IPS-NIHi11 (cell line): Measurements from ENCODE around the gene TMEM183A.
"Not testable (repeated sequence)": the region's sequence is repeated elsewhere in the genome, so short reads cannot be mapped to it uniquely, and the experiment has no call there.

ENCODE experiments used
- DNase-seq: peaks from one replicate; pipeline ENCODE4 v3.0.0; 2012; ENCODE audit warnings: mixed read lengths, low spot score

Gene TMEM183A

DNA sequence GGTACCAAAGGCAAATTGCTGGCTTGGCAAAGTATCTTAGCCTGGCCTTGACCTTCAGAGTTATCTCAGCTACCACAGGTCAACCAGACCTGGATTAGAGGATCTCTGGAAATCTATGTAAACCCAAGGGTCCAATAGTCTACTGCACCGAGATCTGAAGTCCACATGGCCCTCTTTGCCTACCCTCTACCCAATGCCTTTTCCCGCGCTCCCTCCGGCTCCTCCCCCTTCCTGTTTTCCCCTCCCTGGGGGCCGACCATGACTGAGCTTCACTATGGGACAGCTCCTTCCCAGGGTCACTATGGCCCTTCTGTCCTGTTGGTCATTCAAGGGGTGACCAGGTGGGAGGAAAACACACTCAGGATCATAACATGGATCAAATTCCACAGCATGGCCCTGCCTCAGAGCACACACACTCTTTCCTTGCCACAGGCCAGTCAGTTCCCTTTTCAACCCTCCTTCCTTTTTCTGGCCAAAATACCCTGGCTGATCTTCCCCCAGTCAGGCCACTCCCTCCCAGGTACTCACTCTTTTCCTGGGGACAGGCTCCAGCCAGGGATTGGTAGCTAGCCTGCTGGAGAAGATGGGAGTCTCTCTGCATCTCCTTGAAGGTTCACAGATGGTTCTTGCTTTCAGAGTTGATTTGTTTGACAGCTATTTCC lies 19.1 kb upstream of the TMEM183A start:
- DNase-seq: no peak

- DNase-seq: no peak
Observed at GRCh38 chr1:202989879-202990278, 17.3 kb upstream of the TMEM183A start.

DNA sequence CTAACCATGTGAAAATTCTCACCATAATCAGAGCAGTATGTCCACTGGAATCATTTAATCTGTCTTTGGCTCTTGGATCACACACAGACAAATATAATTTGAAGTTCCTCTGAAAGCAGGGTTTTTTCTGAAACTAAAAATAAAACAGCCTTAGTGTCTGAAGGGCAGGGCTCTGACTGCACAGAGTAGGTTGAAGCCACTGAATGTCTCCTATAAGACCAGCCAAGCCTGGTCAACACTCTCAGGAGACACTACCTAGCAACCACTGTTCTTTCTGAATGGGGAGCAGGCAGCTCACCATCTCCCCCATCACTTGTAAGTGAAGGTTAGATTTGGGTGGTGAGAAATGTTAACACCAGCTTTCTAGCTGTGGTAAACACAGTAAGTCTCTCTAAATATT lies 16.1 kb upstream of the TMEM183A start:
- DNase-seq: no peak

DNA sequence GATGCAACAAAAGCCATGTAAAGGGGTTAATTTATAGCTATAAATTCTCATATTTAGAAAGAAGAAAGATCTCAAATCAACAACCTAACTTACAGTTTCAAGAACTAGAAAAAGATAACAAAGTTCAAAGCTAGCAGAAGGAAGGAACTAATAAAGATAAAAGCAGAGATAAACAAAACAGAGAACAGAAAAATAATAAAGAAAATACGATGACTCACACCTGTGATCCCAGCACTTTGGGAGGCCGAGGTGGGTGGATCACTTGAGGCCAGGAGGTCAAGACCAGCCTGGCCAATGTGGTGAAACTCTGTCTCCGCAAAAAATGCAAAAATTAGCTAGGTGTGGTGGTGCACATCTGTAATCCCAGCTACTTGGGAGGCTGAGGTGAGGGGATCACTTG lies 12.4 kb upstream of the TMEM183A start:
- no peak for DNase-seq

DNA sequence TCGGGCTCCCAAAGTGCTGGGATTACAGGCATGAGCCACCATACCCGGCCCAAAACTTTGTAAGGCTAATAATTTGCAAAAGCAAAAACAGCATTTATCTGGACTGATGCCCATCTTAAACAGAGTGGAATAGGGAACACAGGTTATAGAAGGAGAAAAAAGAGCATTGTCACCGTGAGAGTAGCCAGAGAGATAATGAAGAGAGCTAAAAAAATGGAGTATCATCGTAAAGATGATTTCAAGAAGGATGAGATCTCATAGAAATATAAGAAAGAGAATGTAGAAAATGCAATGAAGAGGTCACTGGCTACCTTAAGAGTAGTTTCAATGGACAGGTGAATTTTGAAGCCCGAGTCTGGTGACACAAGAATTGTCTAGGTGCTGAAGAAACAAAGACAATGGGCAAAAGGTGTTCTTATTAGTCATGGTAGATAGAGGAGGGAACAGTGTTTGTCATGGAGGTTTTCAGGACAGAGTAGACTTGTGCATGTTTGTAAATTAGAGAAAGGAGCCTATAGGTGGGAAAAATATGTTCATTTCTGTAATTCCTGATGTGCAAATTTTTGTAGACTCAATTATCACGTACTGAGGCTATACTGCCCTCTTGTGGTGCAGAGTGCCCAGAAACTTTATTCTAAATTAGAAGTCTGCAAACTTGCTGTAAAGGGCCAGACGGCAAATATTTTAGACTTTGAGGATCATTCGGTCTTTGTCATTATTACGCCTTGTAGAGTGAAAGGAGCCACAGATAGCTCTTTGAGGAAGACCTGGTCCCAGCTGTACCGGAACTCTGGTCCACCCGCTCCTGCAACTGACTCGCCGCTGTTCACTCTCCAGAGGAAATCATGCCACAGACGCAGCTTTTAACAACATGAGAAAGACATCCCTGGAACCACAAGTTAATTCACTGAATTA lies 8.1 kb upstream of the TMEM183A start:
- peak; percentile 31 for DNase-seq

GRCh38 chr1:203000217-203000944 lies 6.8 kb upstream of the TMEM183A start:
- no peak for DNase-seq

DNA sequence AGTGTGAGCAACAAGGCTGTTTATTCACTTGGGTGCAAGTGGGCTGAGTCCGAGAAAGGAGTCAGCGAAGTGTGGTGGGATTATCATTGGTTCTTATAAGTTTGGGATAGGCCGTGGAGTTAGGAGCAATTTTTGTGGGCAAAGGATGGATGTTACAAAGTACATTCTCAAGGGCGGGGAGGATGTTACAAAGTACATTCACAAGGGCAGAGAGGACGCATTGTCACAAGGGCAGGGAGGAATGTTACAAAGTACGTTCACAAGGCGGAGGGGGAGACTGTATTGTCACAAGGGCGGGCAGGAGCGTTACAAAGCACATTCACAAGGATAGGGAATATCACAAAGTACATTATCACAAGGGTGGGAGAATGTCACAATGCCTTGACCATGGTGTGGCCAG lies 5.2 kb upstream of the TMEM183A start:
- no peak for DNase-seq

DNA sequence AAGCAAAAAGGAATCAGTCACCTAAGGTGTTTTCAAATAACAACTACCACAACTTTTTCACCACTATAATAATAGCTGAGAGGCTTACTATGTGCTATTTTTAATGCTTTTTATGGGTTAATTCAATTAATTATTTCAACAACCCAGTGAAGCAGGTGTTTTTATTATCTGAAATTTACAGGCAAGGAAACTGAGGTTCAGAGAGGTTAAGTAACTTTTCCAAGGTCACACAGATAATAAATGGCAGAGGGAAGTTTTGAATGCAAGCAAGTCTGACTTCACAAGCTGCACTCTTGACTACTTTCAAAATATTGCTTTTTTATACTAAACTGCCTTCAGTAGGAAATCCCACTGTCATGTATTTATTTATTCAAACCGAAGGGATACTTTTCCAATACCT lies 4.2 kb upstream of the TMEM183A start:
- DNase-seq: no peak

DNA sequence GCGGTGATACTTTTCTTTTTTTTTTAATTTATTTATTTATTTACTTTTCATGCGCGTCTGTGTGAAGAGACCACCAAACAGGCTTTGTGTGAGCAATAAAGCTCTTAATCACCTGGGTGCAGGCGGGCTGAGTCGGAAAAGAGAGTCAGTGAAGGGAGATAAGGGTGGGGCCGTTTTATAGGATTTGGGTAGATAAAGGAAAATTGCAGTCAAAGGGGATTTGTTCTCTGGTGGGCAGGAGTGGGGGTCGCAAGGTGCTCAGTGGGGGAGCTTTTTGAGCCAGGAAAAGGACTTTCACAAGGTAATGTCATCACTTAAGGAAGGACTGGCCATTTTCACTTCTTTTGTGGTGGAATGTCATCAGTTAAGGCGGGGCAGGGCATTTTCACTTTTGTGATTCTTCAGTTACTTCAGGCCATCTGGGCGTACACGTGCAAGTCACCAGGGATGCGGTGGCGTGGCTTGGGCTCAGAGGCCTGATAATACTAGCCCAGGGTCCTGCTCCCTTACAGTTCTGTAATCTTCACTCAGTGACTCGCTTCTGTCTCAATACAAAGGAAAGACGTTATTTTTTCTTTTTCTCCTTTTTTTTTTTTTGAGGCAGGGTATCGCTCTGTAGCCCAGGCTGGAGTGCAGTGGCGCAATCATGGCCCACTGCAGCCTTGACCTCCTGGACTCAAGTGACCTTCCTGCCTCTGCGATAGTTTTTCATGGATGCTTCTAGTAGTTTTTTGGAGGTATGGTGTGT lies 1.6 kb upstream of the TMEM183A start:
- DNase-seq: not testable (repeated sequence)

DNA sequence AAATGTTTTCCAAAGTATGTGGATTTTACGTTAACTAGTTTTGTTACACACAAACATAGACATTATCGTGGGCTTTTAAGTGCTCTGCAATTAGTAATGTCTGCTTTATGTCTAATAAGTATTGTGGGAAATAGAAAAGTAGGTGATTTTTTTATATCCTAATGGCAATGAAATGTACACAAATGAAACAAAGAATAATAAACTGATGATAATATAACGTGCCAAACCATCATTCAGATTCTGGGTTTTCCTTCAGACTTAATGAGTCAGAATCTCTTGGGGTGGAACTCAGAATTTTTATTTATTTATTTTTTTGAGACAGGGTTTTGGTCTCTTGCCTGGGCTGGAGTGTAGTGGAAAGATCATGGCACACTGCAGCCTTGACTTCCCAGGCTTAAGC lies 2.0 kb downstream of the TMEM183A start:
- no peak for DNase-seq

DNA sequence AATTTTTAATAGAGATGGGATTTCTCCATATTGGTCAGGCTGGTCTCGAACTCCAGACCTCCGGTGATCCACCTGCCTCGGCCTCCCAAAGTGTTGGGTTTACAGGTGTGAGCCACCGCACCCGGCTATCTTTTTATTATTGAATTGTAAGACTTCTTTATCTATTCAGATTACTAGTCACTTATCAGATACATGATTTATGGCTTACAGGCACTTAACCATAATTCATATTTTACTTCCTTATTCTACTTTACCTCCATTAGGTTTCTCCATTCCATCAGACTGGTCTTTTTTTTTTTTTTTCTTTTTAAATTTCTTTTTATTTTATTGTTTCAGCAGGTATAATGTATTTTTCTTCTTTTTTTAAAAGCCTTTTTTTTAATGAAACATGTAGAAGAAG lies 4.4 kb downstream of the TMEM183A start:
- DNase-seq: no peak

- DNase-seq: no peak
Observed at GRCh38 chr1:203017061-203017460, 9.9 kb downstream of the TMEM183A start.

GRCh38 chr1:203017692-203018091 lies 10.5 kb downstream of the TMEM183A start:
- no peak for DNase-seq

- DNase-seq: not testable (repeated sequence)
Observed at GRCh38 chr1:203022855-203023254, 15.7 kb downstream of the TMEM183A start.

DNA sequence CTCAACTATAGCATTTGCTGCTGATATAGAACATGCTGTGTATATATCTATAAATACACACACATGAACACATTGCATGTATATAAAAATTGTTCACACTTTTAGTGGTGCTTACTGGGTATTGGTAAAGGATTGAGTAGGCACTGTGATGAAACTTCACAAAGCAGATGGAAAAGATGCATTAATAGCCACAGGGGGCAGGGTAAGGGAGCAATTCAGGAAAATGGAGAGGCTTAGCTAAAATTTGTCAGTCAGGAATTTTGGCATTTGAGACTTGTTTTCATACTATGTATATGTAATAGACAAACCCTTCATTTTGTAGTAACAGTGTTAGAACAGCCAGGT lies 18.5 kb downstream of the TMEM183A start:
- no peak for DNase-seq

- DNase-seq: peak; percentile 98
Observed at GRCh38 chr1:203026031-203026665, 19.0 kb downstream of the TMEM183A start, which contains the start of gene PPFIA4. PPFIA4 (plus strand) TSS chr1:203026491; CDS start chr1:203039009, 12,518 bp downstream.

DNA sequence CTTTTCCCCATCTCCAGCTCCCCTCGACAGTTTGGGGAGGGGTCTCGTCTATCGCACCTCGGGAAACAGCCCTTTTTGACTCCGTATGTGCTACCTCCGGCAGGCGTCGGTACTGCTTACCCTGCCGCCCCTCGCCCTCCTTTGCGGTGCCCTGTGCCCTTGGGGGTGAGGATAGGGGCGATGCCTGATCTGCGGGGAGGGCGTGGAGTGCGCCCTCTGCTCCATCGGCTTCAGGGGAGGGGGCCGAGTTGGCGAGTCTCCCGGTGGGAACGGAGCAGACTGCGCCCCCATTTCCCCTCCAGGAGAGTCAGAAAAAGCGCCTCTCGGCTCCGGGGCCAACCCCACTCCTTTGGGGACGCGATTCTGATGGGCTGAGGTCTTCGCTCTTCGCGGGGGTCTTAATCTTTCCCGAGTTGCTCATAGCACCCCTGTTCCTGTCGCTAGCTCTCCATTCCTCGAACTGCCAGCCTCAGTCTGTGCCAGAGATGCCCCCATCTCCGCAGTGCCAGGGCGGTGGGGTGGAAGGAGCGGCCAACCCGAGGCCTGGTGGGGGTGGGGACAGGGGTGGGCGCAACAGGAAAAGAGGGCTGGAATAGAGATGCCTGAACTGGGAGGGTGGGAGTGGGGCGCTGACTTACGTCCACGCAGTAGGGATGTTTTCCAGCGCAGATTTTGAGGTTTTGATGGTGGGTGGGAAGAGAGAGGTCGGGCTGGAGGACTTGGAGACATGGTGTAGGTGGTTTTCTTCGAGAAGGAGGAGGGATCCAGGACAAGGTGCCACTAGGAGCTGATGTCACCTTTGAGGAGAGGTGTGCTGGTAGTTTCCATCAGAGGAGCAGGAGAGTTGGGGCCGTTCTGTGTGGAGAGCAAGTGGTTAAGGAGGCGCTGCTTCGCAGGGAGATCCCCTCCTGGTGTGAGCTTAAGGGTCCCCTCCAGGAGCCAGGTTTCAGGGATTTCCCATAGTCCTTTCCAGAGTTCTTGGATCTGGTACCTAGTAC lies 19.8 kb downstream of the TMEM183A start:
- DNase-seq: peak; percentile 51

GRCh38 chr1:203028067-203028783 lies 21.1 kb downstream of the TMEM183A start:
- no peak for DNase-seq

GRCh38 chr1:203028784-203029553 lies 21.8 kb downstream of the TMEM183A start:
- no peak for DNase-seq
